WTC11 (cell line): Measurements from ENCODE around the gene ARHGEF17.

Experiments
- ATF3 ChIP-seq: sonication (generic); formaldehyde crosslinking; conservative IDR thresholded peaks from 2 replicates; pipeline ENCODE4 v1.8.1; 2022; ENCODE audit warnings: mild to moderate bottlenecking, missing genetic modification reagents
- CTCF ChIP-seq: fragments of 200-600 bp; IDR thresholded peaks from 2 replicates; pipeline ENCODE4 v1.8.0; 2022; ENCODE audit warnings: antibody characterized with exemption
- E2F1 ChIP-seq: sonication (generic); formaldehyde crosslinking; IDR thresholded peaks from 2 replicates; pipeline ENCODE4 v1.8.0; 2022; ENCODE audit warnings: mild to moderate bottlenecking, missing genetic modification reagents
- NFE2L1 ChIP-seq: sonication (generic); formaldehyde crosslinking; IDR thresholded peaks from 2 replicates; pipeline ENCODE4 v1.8.1; 2023; ENCODE audit warnings: missing genetic modification reagents
- NR1H2 ChIP-seq: sonication (generic); formaldehyde crosslinking; IDR thresholded peaks from 2 replicates; pipeline ENCODE4 v1.9.0; 2021; ENCODE audit warnings: mild to moderate bottlenecking, moderate library complexity, missing genetic modification reagents

GRCh38 chr11:73310661-73311393, 2.8 kb downstream of the ARHGEF17 start:
- TF ChIP-seq NR1H2 (CRISPR knock-in tag) (no peak), CTCF (no peak), NFE2L1 (CRISPR knock-in tag) (no peak), ATF3 (CRISPR knock-in tag) (no peak), E2F1 (CRISPR knock-in tag) (no peak)
